Stimulated activated CD4-positive, alpha-beta T cell treated with anti-CD3 and anti-CD28 coated beads, Interleukin-1b, Interleukin-23, amount 100 ng/mL, for 24 hours (primary cell): ENCODE results near the gene ZNHIT3.

ENCODE experiments used
- DNase-seq, 4 experiments: peaks; one replicate each; pipeline ENCODE4 v3.0.0-alpha.2; 2020; ENCODE audit warnings: low read depth in 4 of 4, low spot score in 1 of 4

The ZNHIT3 gene

GRCh38 chr17:36545077-36545464 is 58.6 kb downstream of the ZNHIT3 start:
- DNase-seq: peak in 1 of 4 experiments; percentile 60
